Measurements from ENCODE around the gene ANP32E.

Gene ANP32E

GRCh38 chr1:150178548-150178947 is 57.4 kb downstream of the ANP32E start:
- H3K9ac ChIP-seq (ENCODE audit: low read length): no peak overlapping the region
- no peaks in the 10 kb centered on the region for H3K4me1 ChIP-seq (ENCODE audit: control insufficient read depth, low read depth, low read length)
- H3K9me3 ChIP-seq (ENCODE audit: control insufficient read depth, low read depth, low read length): no peaks in the 10 kb centered on the region
- H3K36me3 ChIP-seq (ENCODE audit: control insufficient read depth, low read depth, low read length): no peaks in the 10 kb centered on the region
- H3K27ac ChIP-seq (ENCODE audit: low read length): no peak overlapping the region
- H3K4me3 ChIP-seq (ENCODE audit: low read length): no peak overlapping the region
- H3K27me3 ChIP-seq (ENCODE audit: control insufficient read depth, insufficient read depth, low read length): no peaks in the 10 kb centered on the region

- no peak overlapping the region for H3K4me3 ChIP-seq (ENCODE audit: low read length)
- H3K36me3 ChIP-seq (ENCODE audit: control insufficient read depth, low read depth, low read length): no peaks in the 10 kb centered on the region
- H3K4me1 ChIP-seq (ENCODE audit: control insufficient read depth, low read depth, low read length): no peaks in the 10 kb centered on the region
- no peak overlapping the region for H3K9ac ChIP-seq (ENCODE audit: low read length)
- H3K9me3 ChIP-seq (ENCODE audit: control insufficient read depth, low read depth, low read length): no peaks in the 10 kb centered on the region
- H3K27me3 ChIP-seq (ENCODE audit: control insufficient read depth, insufficient read depth, low read length): no peaks in the 10 kb centered on the region
- H3K27ac ChIP-seq (ENCODE audit: low read length): no peak overlapping the region
These were observed 59.3 kb downstream of the ANP32E start for GRCh38 chr1:150176593-150176992.

- no peak overlapping the region for H3K27ac ChIP-seq (ENCODE audit: low read length)
- H3K4me3 ChIP-seq (ENCODE audit: low read length): no peak overlapping the region
These were observed 62.7 kb downstream of the ANP32E start for GRCh38 chr1:150173141-150173585.

DNA sequence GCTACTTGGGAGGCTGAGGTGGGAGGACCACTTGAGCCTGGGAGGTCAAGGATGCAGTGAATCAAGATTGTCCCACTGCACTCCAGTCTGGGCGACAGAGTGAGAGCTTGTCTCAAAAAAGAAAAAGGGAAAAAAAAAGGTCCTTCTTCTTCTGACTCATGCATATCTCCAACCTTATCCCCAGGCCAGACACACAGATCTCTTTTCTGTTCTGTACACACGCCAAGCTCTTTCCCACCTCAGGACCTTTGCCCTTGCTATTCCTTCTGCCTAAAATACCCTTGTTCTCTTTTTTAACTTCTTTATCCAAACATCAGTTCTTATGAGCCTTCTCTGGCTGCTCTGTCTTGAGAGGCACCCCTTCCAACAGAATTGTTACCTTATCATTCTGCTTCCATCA is 64.1 kb downstream of the ANP32E start:
- H3K27ac ChIP-seq (ENCODE audit: low read length): no peak overlapping the region
- H3K9me3 ChIP-seq (ENCODE audit: control insufficient read depth, low read depth, low read length): no peaks in the 10 kb centered on the region
- no peaks in the 10 kb centered on the region for H3K27me3 ChIP-seq (ENCODE audit: control insufficient read depth, insufficient read depth, low read length)
- no peak overlapping the region for H3K9ac ChIP-seq (ENCODE audit: low read length)
- H3K4me3 ChIP-seq (ENCODE audit: low read length): no peak overlapping the region
- H3K36me3 ChIP-seq (ENCODE audit: control insufficient read depth, low read depth, low read length): no peaks in the 10 kb centered on the region
- no peaks in the 10 kb centered on the region for H3K4me1 ChIP-seq (ENCODE audit: control insufficient read depth, low read depth, low read length)

More at GRCh38 chr1:150173141-150173585, 62.7 kb downstream of the ANP32E start:
- H3K4me1 ChIP-seq (ENCODE audit: control insufficient read depth, low read depth, low read length): no peaks in the 10 kb centered on the region
- no peaks in the 10 kb centered on the region for H3K27me3 ChIP-seq (ENCODE audit: control insufficient read depth, insufficient read depth, low read length)
- H3K9me3 ChIP-seq (ENCODE audit: control insufficient read depth, low read depth, low read length): no peaks in the 10 kb centered on the region
- no peak overlapping the region for H3K9ac ChIP-seq (ENCODE audit: low read length)
- H3K36me3 ChIP-seq (ENCODE audit: control insufficient read depth, low read depth, low read length): no peaks in the 10 kb centered on the region

- H3K27ac ChIP-seq (ENCODE audit: low read length): no peak overlapping the region
- no peaks in the 10 kb centered on the region for H3K36me3 ChIP-seq (ENCODE audit: control insufficient read depth, low read depth, low read length)
- no peak overlapping the region for H3K4me3 ChIP-seq (ENCODE audit: low read length)
- H3K27me3 ChIP-seq (ENCODE audit: control insufficient read depth, insufficient read depth, low read length): no peaks in the 10 kb centered on the region
- peaks cover under 1% of the 10 kb centered on the region for H3K4me1 ChIP-seq (ENCODE audit: control insufficient read depth, low read depth, low read length)
- H3K9me3 ChIP-seq (ENCODE audit: control insufficient read depth, low read depth, low read length): no peaks in the 10 kb centered on the region
- H3K9ac ChIP-seq (ENCODE audit: low read length): no peak overlapping the region
These were observed 66.8 kb downstream of the ANP32E start for GRCh38 chr1:150168960-150169601.
